OCI-M2 (cell line): ENCODE measurements around the gene MAOA.
"Not testable (repeated sequence)": the region's sequence is repeated elsewhere in the genome, so short reads cannot be mapped to it uniquely, and the experiment has no call there.

Experiments used
- DNase-seq: peaks from one replicate; lab custom pipeline; 2025; ENCODE audit not compliant: unreplicated experiment; lab: John Stamatoyannopoulos, UW

The MAOA gene

GRCh38 chrX:43656005-43656494 lies at the start of gene MAOA:
TSS of gene MAOA (plus strand) at chrX:43656299. CDS start at chrX:43656342, 43 bp downstream.
- DNase-seq: peak; percentile 58

- no peak for DNase-seq
Observed at GRCh38 chrX:43612400-43612799, 43.7 kb upstream of the MAOA start.

GRCh38 chrX:43615660-43616059 lies 40.4 kb upstream of the MAOA start:
- no peak for DNase-seq

GRCh38 chrX:43618366-43619205 lies 37.5 kb upstream of the MAOA start:
- DNase-seq: no peak

GRCh38 chrX:43619861-43620260 lies 36.2 kb upstream of the MAOA start:
- not testable (repeated sequence) for DNase-seq

GRCh38 chrX:43627147-43627546 lies 29.0 kb upstream of the MAOA start:
- DNase-seq: no peak

- no peak for DNase-seq
Observed at GRCh38 chrX:43627669-43628068, 28.4 kb upstream of the MAOA start.

GRCh38 chrX:43629229-43629628 lies 26.9 kb upstream of the MAOA start:
- DNase-seq: no peak

GRCh38 chrX:43631841-43632240 lies 24.3 kb upstream of the MAOA start:
- no peak for DNase-seq

- no peak for DNase-seq
Observed at GRCh38 chrX:43633081-43633480, 23.0 kb upstream of the MAOA start.

- DNase-seq: no peak
Observed at GRCh38 chrX:43633757-43634156, 22.3 kb upstream of the MAOA start.

- DNase-seq: no peak
Observed at GRCh38 chrX:43640482-43640881, 15.6 kb upstream of the MAOA start.

- no peak for DNase-seq
Observed at GRCh38 chrX:43641691-43642090, 14.4 kb upstream of the MAOA start.

GRCh38 chrX:43643201-43643600 lies 12.9 kb upstream of the MAOA start:
- DNase-seq: no peak

GRCh38 chrX:43643662-43644061 lies 12.4 kb upstream of the MAOA start:
- DNase-seq: no peak

GRCh38 chrX:43644124-43644701 lies 11.9 kb upstream of the MAOA start:
- no peak for DNase-seq

- no peak for DNase-seq
Observed at GRCh38 chrX:43646800-43647199, 9.3 kb upstream of the MAOA start.

GRCh38 chrX:43654431-43655150 lies 1.5 kb upstream of the MAOA start:
- peak; percentile 89 for DNase-seq

- no peak for DNase-seq
Observed at GRCh38 chrX:43655151-43656004, 721 bp upstream of the MAOA start.

- no peak for DNase-seq
Observed at GRCh38 chrX:43657671-43658070, 1.6 kb downstream of the MAOA start.
